HG03378 (cell line): ENCODE results near the gene RABL6.
"Not testable (repeated sequence)": the region's sequence is repeated elsewhere in the genome, so short reads cannot be mapped to it uniquely, and the experiment has no call there.

Experiments used
- ATAC-seq: cut with Tn5 transposase; IDR thresholded peaks from one replicate; pipeline ENCODE4 v1.9.1; 2021; ENCODE audit warnings: mild to moderate bottlenecking, moderate library complexity; ENCODE audit not compliant: unreplicated experiment

The RABL6 gene

GRCh38 chr9:136832581-136832980 lies 24.8 kb downstream of the RABL6 start:
- no peak for ATAC-seq

- ATAC-seq, result not testable (repeated sequence)
These were observed 25.8 kb downstream of the RABL6 start for GRCh38 chr9:136833381-136834048.

GRCh38 chr9:136835162-136835931 lies 27.6 kb downstream of the RABL6 start:
- ATAC-seq, result no peak

- ATAC-seq, result no peak
These were observed 28.5 kb downstream of the RABL6 start for GRCh38 chr9:136835932-136836904.

- ATAC-seq, result no peak
These were observed 29.6 kb downstream of the RABL6 start for GRCh38 chr9:136837146-136837855.

- ATAC-seq, result not testable (repeated sequence)
These were observed 30.1 kb downstream of the RABL6 start for GRCh38 chr9:136837856-136838277.

GRCh38 chr9:136838314-136839228 lies 30.8 kb downstream of the RABL6 start:
- no peak for ATAC-seq

- ATAC-seq, result no peak
These were observed 31.7 kb downstream of the RABL6 start for GRCh38 chr9:136839229-136840139.

GRCh38 chr9:136840140-136840876 lies 32.6 kb downstream of the RABL6 start:
- ATAC-seq, result no peak

- no peak for ATAC-seq
These were observed 33.3 kb downstream of the RABL6 start for GRCh38 chr9:136840877-136841645.

- ATAC-seq, result not testable (repeated sequence)
These were observed 34.1 kb downstream of the RABL6 start for GRCh38 chr9:136841646-136842379.

- peak; percentile 59 for ATAC-seq
These were observed 34.7 kb downstream of the RABL6 start, which contains the start of gene AJM1 for GRCh38 chr9:136842380-136842948. Gene AJM1, plus strand, starts transcription at chr9:136842478. Its CDS starts 1,937 bp downstream, at chr9:136844415.

GRCh38 chr9:136843159-136843800 lies 35.5 kb downstream of the RABL6 start:
- not testable (repeated sequence) for ATAC-seq

GRCh38 chr9:136843801-136844740 lies 36.3 kb downstream of the RABL6 start:
- ATAC-seq, result not testable (repeated sequence)
